MM.1S (cell line): ENCODE results near the gene KCNN2.

Experiments
- DNase-seq: peaks from one replicate; pipeline ENCODE4 v3.0.0-alpha.2; 2015
- H2AFZ ChIP-seq: fragments of 300-600 bp; sonication (generic); 2 replicates; pipeline ENCODE4 v1.6.0; 2016; ENCODE audit warnings: antibody characterized with exemption, low read length
- H3F3A ChIP-seq: fragments of 300-600 bp; sonication (generic); 2 replicates; pipeline ENCODE4 v1.6.1; 2016; ENCODE audit warnings: mild to moderate bottlenecking, antibody characterized with exemption, low read length, moderate library complexity, mixed read lengths; ENCODE audit not compliant: insufficient read depth
- H3K27ac ChIP-seq: fragments of 300-600 bp; sonication (generic); 2 replicates; pipeline ENCODE4 v1.5.1; 2016; ENCODE audit warnings: mild to moderate bottlenecking, low read length
- H3K27me3 ChIP-seq: fragments of 300-600 bp; sonication (generic); replicated peaks from 2 replicates; pipeline ENCODE4 v1.6.0; 2016; ENCODE audit warnings: low read length; ENCODE audit not compliant: insufficient read depth
- H3K36me3 ChIP-seq: fragments of 300-600 bp; sonication (generic); replicated peaks from 2 replicates; pipeline ENCODE4 v1.6.1; 2016; ENCODE audit warnings: mild to moderate bottlenecking, low read length, mixed read lengths; ENCODE audit not compliant: insufficient read depth
- H3K4me1 ChIP-seq: fragments of 300-600 bp; sonication (generic); 2 replicates; pipeline ENCODE4 v1.6.1; 2016; ENCODE audit warnings: low read length, mixed read lengths
- H3K4me2 ChIP-seq: fragments of 300-600 bp; sonication (generic); 2 replicates; pipeline ENCODE4 v1.6.0; 2016; ENCODE audit warnings: low read depth, low read length
- H3K4me3 ChIP-seq: fragments of 300-600 bp; sonication (generic); 2 replicates; pipeline ENCODE4 v1.5.1; 2016; ENCODE audit warnings: low read length, mixed read lengths
- H3K79me2 ChIP-seq: fragments of 300-600 bp; sonication (generic); 2 replicates; pipeline ENCODE4 v1.6.1; 2016; ENCODE audit warnings: mixed run types, low read length, mixed read lengths
- H3K9ac ChIP-seq: fragments of 300-600 bp; sonication (generic); 2 replicates; pipeline ENCODE4 v1.6.1; 2016; ENCODE audit warnings: low read length, mixed read lengths
- H3K9me2 ChIP-seq: fragments of 300-600 bp; sonication (generic); replicated peaks from 2 replicates; pipeline ENCODE4 v1.6.1; 2016; ENCODE audit warnings: mild to moderate bottlenecking, low read length, mixed read lengths; ENCODE audit not compliant: insufficient read depth
- H3K9me3 ChIP-seq: fragments of 300-600 bp; sonication (generic); replicated peaks from 2 replicates; pipeline ENCODE4 v1.6.1; 2016; ENCODE audit warnings: mild to moderate bottlenecking, low read length, mixed read lengths; ENCODE audit not compliant: insufficient read depth
- H4K20me1 ChIP-seq: fragments of 300-600 bp; sonication (generic); 2 replicates; pipeline ENCODE4 v1.6.1; 2016; ENCODE audit warnings: mild to moderate bottlenecking, low read length, moderate library complexity, mixed read lengths; ENCODE audit not compliant: insufficient read depth
- CTCF ChIP-seq: fragments of 300-600 bp; sonication (generic); IDR thresholded peaks from 2 replicates; pipeline ENCODE4 v1.5.1; 2016; ENCODE audit warnings: antibody characterized with exemption, low read length, mixed read lengths
- EZH2 ChIP-seq: fragments of 300-600 bp; sonication (generic); optimal IDR thresholded peaks from 2 replicates; pipeline ENCODE3; 2017; ENCODE audit warnings: low read depth, mild to moderate bottlenecking, antibody characterized with exemption, low read length, mixed read lengths
- EZH2phosphoT487 ChIP-seq: fragments of 300-600 bp; sonication (generic); IDR thresholded peaks from 2 replicates; pipeline ENCODE4 v1.6.1; 2018; ENCODE audit warnings: antibody characterized with exemption, low read length

Gene KCNN2

GRCh38 chr5:114316167-114316566 lies 45.7 kb upstream of the KCNN2 start:
- no peak overlapping the region for H2AFZ ChIP-seq
- no peaks in the 10 kb centered on the region for H3K4me1 ChIP-seq
- TF ChIP-seq EZH2phosphoT487: no peak
- TF ChIP-seq CTCF: no peak
- TF ChIP-seq EZH2: no peak
- H3F3A ChIP-seq: no peaks in the 10 kb centered on the region
- H3K4me3 ChIP-seq: no peak overlapping the region
- H3K27me3 ChIP-seq: no peaks in the 10 kb centered on the region
- no peaks in the 10 kb centered on the region for H3K9me2 ChIP-seq
- H3K79me2 ChIP-seq: no peaks in the 10 kb centered on the region
- no peak for DNase-seq
- H3K9ac ChIP-seq: no peak overlapping the region
- no peak overlapping the region for H3K27ac ChIP-seq
- no peaks in the 10 kb centered on the region for H3K9me3 ChIP-seq
- no peaks in the 10 kb centered on the region for H3K36me3 ChIP-seq
- no peak overlapping the region for H3K4me2 ChIP-seq
- no peaks in the 10 kb centered on the region for H4K20me1 ChIP-seq

DNA sequence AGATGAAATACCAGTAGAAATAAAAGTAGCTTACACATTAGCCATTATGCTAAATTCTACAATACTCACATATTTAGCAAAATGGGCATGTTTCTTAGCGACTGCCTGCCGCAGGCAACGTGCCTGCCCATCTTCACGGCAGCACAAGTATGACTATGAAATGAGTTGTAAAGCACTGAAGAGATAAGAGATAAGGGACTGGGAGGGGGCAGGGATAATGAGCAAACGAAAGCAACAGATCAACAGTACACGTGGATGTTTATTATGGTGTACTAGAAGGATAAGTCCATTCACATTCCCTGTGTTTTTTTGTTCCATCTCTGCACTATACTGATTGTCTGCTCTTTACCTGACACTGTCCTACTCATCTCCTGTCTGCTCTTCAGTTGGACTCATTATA lies 44.1 kb upstream of the KCNN2 start:
- Histone ChIP-seq H3K79me2 (no peaks in the 10 kb centered on the region), H4K20me1 (no peaks in the 10 kb centered on the region), H3F3A (no peaks in the 10 kb centered on the region), H3K4me3 (no peak overlapping the region), H3K27me3 (no peaks in the 10 kb centered on the region), H3K9ac (no peak overlapping the region), H3K9me3 (no peaks in the 10 kb centered on the region), H3K9me2 (no peaks in the 10 kb centered on the region), H3K36me3 (no peaks in the 10 kb centered on the region), H2AFZ (no peak overlapping the region), H3K27ac (no peak overlapping the region), H3K4me2 (no peak overlapping the region), H3K4me1 (no peaks in the 10 kb centered on the region)
- TF ChIP-seq EZH2 (no peak), EZH2phosphoT487 (no peak), CTCF (no peak)
- no peak for DNase-seq

GRCh38 chr5:114319236-114319635 lies 42.6 kb upstream of the KCNN2 start:
- Histone ChIP-seq H4K20me1 (no peaks in the 10 kb centered on the region), H3K9ac (no peak overlapping the region), H3K27me3 (no peaks in the 10 kb centered on the region), H3K9me2 (no peaks in the 10 kb centered on the region), H2AFZ (no peak overlapping the region), H3K9me3 (no peaks in the 10 kb centered on the region), H3F3A (no peaks in the 10 kb centered on the region), H3K27ac (no peak overlapping the region), H3K4me3 (no peak overlapping the region), H3K36me3 (no peaks in the 10 kb centered on the region), H3K4me1 (no peaks in the 10 kb centered on the region), H3K4me2 (no peak overlapping the region), H3K79me2 (no peaks in the 10 kb centered on the region)
- DNase-seq: no peak
- no peak for TF ChIP-seq EZH2phosphoT487
- no peak for TF ChIP-seq CTCF
- TF ChIP-seq EZH2: no peak

- no peak for TF ChIP-seq EZH2
- no peak for TF ChIP-seq CTCF
- TF ChIP-seq EZH2phosphoT487: no peak
Measured at GRCh38 chr5:114319821-114320220, 42.0 kb upstream of the KCNN2 start.

More at GRCh38 chr5:114319821-114320220, 42.0 kb upstream of the KCNN2 start:
- no peak overlapping the region for H2AFZ ChIP-seq
- H3K9ac ChIP-seq: no peak overlapping the region
- no peak for DNase-seq
- no peaks in the 10 kb centered on the region for H3K27me3 ChIP-seq
- H3K4me2 ChIP-seq: no peak overlapping the region
- no peaks in the 10 kb centered on the region for H4K20me1 ChIP-seq
- H3K4me1 ChIP-seq: no peaks in the 10 kb centered on the region
- H3K9me3 ChIP-seq: no peaks in the 10 kb centered on the region
- no peaks in the 10 kb centered on the region for H3K9me2 ChIP-seq
- H3K79me2 ChIP-seq: no peaks in the 10 kb centered on the region
- no peaks in the 10 kb centered on the region for H3F3A ChIP-seq
- no peaks in the 10 kb centered on the region for H3K36me3 ChIP-seq
- H3K4me3 ChIP-seq: no peak overlapping the region
- H3K27ac ChIP-seq: no peak overlapping the region
